ENCODE measurements around the gene ZNF778.
A peak's percentile ranks its signal among the peaks of the same experiment; 100 is the strongest.
"Not testable (repeated sequence)": the region's sequence is repeated elsewhere in the genome, so short reads cannot be mapped to it uniquely, and the experiment has no call there.

Gene ZNF778

DNA sequence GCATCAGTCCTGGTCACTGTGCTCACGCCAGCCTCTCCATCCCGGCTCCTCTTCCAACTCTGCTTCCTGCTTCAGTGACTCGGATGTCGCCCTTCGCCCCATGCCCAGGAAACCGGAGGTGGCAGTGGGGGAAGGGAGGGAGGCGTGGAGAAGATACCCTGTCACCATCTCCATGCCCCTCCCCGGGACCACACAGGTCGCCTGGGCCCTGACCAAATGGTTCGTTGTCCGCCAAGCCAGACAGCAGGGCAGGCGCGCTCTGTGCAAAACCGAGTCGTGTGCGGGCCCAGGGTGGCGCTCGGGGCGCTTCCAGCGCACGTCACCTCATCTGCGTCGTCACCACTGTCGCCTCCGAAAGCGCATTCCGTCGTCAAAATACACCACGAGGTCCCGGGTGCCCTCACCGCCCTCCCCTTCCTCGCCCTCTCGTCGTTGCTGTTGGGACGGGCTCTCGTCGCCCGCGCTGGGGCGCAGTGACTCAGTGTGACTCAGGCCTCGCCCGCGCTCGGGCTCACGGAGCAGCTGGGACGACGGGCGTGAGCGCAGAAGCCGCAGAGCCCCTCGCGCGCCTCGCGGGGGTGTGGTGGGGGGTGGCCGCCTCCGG is 39.2 kb downstream of the ZNF778 start:
- peak; percentile 70 to 77 for DNase-seq (ENCODE audit: low read depth in 2 of 2)

DNA sequence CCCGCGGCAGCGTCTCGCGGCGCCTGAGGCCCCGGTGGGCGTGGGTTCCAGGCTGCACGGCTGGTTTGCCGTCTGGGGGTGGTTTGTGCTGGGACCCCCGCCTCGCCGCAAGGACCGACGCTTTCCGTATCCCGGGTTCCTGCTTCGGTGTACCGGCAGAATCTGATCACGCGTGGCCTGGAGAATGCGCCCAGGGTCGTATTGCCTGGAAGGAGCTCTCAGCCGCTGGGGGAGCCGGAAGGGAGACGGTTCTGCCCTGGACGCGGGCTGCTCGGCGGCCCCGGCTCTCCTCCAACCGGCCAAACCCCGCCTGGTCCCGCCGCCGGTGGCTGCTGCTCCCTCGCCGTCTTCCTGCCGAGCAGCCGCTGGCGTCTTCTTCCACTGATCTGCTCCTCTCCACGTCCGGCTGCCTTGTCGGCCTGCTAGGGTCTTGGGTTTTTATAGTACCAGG is 39.8 kb downstream of the ZNF778 start:
- DNase-seq (ENCODE audit: low read depth in 2 of 2): no peak

DNA sequence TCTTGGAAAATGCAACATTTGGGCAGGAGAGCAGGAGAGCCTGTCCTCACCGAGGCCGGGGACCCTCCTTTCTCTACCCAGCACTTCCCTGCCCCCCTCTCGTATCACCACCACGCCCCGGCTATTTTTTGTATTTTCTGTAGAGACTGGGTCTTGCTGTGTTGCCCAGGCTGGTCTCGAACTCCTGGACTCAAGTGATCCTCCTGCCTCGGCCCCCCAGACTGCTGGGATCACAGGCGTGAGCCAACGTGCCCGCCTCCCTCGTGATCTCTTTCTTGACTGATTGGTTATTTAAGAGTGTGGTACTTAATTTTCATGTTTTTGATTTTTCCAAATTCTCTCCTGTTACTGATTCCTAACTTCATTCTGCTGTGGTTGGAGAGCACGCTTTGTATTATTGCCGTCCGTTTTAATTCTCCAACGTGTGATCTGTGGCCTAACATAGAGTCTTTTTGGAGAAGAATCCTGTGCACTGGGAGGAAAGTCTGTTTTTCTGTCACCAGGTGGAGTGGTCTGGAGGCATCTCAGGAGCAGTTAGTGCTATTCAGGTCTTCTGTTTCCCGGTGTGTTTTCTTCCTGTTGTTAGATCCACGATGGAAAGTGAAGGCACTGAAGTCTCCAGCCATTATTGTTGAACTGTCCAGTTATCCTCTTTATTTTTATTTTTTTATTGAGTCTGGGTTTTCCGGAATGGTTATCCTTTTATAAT is 40.4 kb downstream of the ZNF778 start:
- DNase-seq (ENCODE audit: low read depth in 2 of 2): no peak

DNA sequence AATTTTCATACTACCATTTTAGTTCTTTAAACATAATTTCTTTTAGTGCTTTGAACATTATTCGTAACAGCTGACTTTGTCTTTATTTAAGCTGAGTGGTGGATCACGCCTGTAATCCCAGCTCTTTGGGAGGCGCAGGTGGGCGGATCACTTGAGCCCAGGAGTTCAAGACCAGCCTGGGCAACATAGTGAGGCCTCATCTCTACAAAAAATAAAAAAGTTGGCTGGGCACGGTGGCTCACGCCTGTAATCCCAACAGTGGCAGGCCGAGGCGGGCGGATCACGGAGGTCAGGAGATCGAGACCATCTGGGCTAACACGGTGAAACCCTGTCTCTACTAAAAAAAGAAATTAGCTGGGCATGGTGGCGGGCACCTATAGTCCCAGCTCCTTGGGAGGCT is 42.4 kb downstream of the ZNF778 start:
- not testable (repeated sequence) for DNase-seq (ENCODE audit: low read depth in 2 of 2)

DNA sequence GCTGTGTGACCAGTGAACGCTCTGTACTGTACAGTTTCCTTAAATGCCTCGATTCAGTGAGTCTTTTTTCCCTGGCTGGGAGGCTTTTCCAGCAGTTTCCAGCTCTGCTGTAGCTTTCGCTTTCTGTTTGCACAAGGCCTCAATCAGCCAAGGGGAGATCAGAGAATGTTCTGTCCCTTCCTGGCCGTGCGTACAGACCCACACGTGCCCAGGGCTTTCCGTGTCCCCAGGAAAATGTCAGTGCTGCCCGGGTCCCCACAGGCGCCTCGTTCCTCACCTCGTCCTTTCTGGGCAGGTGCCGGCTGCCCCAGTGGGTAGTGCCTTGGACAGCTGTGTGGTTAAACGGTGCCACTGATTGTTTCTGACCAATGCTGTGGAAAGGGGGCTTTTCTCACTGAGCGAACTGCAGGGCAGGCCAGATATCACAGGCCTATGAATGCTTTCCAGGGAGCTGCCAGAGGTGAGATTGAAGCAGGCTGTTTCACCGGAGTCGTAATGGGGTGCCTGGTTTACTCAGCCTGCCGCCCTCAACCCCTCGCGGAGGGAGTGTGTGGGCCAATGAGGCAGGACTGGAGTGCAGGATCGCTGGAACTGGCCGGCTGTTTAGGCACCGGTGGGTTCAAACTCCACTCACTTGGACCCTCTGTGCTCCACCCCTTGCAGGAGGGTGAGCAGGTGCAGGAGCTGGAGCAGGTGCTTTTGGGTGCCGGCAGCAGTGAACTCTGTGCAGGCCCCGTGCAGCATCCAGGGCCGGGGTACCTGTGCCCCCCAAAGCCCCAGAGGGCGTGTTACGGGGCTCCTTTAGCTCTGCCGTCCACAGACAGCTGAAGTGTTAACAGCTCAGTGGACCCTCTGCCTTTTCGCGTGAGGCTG is 44.4 kb downstream of the ZNF778 start:
- DNase-seq (ENCODE audit: low read depth in 2 of 2): no peak

DNA sequence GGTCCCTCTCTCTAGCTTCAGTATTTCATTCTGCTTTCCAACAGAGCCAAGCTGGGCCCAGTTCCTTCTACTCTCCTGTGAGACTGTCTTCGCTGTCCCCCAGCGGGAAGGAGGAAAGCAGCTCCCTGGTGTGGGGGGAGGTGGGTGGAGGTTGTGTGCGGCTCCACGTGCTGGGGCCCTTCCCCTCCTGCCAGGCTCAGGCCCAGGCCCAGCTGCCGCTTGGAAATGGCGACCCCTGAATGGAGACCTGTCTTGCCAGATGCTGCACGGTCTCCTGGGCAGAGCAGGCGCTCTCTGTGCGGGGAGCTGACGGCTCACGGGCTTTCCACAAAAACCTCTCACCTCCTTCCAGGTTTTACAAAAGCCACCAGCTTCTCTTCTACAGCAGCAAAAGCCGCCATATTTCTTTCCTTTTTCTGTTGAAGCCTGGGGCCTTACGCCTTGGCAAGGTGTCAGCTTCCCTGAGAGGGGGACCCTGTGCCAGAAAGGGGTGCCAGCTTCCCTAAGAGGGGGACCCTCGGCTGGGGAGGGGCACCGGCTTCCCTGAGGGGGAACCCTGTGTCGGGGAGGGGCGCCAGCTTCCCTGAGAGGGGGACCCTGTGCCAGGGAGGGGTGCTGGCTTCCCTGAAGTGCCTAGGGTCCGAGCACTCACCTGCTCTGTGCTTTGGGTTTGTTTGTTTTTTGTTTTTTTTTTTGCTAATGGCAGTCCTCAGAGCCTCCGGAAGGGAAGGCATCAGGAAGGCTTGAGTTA is 47.5 kb downstream of the ZNF778 start:
- DNase-seq (ENCODE audit: low read depth in 2 of 2): no peak

DNA sequence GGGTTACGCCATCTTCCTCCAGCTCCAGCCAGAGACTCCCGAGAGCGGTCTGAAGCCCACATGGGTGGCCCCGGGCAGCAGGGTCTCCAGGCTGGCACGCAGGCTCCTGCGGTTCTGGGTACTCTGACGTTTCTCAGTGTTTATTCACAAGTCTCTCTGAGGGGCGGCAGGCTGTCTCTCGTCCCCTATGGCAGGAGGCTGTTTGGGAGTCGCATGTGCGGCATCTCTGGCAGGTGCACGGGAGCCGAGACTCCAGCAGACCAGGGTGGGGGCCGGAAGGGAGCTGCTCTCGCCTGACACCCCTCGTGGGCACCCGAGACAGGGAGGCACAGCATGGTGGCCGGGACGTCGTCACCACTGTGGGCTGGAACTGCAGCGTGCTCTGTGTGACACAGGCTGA is 48.1 kb downstream of the ZNF778 start:
- DNase-seq (ENCODE audit: low read depth in 2 of 2): no peak

DNA sequence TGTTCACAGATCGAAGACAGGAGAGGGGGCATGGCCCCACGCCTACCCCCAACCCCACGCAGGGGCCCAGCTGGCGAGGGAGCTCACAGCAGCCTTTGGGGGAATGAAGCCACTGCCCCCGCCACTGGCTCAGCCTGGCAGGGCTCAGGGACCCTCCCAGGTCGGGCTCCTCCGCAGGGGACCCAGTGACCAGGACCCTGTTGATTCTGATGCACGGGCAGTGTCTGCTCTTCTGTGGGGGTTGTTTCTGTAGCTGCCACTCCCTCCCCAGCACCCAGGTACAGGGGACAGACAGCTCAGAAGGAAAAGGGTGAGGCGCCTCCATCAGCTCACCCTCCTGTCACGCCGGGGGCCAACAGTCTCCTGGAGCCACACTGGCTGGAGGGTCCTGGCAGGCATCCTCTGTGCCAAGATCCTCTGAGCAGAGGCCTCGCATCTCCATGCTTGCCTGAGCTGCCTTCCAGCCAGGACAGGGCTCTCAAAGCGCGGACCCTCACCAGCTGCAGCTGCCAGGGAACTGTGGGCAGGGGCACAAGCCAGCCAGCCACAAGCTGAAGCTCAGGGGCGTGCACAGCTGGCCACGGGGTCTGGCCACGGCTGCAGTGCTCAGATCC is 49.1 kb downstream of the ZNF778 start:
- no peak for DNase-seq (ENCODE audit: low read depth in 2 of 2)

DNA sequence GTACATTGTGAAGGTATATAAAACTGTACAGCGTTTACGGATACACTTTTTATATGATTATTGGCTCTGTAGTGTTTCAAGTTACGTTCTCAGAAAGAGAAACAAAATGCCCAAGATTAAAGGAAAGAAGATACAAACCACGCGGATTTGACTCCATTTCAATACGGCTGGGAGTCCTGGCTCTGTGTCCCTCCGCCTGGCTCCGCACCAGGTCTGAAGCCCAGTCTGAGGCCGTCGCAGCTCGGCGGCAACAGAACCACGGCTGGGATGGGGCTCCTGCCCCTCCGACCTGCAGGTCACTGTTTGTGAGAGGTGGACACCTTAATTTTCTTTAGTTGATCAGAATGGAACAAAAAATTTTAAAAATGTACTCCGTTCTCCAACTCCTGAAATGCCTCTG is 50.2 kb downstream of the ZNF778 start:
- not testable (repeated sequence) for DNase-seq (ENCODE audit: low read depth in 2 of 2)

DNA sequence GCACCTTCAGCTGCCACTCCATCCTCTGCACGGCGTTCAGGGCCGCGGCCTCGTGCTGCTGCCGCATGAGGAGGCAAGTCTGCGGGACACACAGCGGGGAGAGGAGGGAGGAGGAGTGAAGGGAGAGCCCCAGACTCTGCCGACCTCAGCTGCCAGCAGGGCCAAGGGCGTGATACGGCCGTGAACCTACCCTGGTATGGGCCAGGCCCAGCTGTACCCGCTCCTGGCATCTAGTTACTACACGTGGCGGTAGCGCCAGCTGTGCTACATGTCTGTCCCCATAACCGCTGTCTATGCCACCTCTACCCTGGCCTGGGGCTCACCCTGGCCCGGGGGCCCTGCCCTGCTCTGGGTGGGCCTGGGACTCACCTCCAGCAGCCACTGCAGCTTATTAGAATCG is 51.1 kb downstream of the ZNF778 start:
- no peak for DNase-seq (ENCODE audit: low read depth in 2 of 2)

DNA sequence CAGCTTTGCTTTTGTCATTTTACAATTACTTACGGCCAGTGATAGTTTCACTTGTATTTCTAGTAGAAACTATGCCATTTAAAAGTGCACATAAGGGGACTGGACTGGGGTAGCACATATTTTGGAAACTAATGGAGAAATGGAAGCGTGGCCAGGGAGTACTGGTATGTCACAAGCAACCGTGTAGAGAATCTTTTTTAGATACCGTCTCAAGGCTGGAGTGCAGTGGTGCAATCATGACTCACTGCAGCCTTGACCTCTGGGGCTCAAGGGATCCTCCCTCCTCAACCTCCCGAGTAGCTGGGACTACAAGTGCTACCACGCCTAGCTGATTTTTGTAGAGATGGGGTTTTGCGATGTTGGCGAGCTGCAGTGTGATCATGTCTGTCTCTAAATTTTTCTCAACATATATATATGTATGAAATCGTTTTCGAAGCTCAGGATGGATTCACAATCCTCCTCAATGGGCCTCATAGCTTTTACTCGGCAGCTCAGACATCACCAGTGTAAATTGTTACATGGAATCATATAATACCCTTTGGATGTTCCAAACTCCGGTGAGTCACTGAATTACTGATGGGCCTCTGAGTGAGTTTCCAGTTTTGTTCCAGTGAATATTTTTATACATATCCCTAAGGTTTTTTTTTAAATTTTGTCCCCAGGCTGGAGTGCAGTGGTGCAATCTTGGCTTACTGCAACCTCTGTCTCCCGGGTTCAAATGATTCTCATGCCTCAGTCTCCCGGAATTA is 51.7 kb downstream of the ZNF778 start:
- DNase-seq (ENCODE audit: low read depth in 2 of 2): no peak

DNA sequence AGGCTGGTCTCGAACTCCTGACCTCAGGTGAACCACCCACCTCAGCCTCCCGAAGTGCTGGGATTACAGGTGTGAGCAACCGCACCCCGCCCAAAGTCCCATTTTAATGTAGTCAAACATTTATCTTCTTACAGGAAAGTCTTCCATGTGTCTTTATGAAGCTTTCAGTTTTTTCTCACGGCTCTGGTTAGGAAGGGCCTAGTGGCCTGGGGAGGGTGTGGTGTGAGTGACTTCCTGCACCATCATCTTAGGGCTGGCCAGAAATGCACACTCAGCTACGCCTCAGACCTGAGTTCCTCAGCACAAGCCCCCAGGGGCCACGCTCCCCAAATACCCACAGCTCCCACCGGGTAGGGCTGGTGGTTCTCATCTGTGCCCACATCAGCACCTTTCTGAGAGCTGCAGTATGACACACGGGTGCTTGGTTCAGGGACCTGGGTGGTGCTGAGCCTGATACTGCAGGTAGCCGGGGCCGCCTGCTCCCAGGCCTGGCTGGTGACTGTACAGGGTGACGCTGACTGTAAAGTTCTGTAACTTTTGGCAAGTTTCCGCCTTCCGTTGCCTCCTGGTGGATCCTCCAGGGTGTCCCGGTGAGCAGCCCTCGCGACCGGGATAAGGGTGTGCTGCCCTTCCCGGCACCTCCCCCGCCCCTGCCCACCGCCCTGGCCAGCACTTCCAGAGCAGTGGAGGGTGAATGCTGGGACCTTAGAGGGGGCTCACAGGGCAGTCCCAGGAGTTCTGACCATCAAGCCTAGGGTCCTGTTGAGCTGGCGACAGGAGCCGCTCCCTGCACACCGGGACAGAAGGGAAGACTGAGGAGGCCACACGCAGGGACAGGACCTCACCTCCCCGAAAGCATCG is 52.5 kb downstream of the ZNF778 start:
- no peak for DNase-seq (ENCODE audit: low read depth in 2 of 2)

DNA sequence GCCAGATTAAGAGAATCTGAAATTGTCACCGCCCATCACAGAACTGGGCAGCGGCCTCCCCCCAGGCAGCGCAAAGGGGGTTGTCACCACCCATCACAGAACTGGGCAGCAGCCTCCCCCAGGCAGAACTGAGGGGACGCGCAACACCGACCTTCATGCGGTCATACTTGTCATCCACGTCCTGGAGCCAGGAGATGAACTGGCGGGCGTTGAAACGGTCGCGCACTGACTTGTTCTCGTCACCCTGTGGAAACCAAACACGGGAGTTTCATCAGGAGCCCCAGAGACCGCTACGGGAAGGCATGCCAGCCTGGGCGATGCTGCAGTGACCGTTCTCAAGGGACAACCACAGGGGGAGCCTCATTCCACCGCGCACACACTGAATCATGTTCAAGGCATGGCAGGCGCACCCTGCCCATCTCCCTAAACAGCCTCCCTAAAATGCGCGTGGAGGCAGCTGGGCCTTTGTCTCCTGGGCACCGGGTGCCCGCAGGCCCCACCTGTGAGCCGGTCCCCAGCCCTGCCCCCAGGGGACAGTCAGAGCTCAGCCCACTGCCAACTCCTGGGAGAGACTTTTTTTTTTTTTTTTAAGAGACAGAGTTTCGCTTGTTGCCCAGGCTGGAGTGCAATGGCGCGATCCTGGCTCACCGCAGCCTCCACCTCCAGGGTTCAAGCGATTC is 53.3 kb downstream of the ZNF778 start:
- DNase-seq (ENCODE audit: low read depth in 2 of 2): no peak

DNA sequence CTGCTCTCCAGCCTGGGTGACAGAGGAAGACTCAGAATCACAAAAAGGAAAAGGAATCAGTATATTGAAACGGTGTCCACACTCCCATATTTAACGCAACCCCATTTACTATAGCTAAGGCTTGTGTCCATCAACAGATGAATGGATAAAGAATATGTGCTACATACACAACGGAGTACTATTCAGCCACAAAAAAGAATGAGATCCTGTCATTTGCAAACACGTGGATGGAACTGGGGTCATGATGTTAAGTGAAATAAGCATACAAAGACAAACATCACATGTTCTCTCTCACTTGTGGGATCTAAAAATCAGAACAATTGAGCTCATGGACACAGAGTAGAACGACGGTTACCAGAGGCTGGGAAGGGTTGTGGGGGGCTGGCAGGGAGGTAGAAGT is 55.1 kb downstream of the ZNF778 start:
- no peak for DNase-seq (ENCODE audit: low read depth in 2 of 2)

DNA sequence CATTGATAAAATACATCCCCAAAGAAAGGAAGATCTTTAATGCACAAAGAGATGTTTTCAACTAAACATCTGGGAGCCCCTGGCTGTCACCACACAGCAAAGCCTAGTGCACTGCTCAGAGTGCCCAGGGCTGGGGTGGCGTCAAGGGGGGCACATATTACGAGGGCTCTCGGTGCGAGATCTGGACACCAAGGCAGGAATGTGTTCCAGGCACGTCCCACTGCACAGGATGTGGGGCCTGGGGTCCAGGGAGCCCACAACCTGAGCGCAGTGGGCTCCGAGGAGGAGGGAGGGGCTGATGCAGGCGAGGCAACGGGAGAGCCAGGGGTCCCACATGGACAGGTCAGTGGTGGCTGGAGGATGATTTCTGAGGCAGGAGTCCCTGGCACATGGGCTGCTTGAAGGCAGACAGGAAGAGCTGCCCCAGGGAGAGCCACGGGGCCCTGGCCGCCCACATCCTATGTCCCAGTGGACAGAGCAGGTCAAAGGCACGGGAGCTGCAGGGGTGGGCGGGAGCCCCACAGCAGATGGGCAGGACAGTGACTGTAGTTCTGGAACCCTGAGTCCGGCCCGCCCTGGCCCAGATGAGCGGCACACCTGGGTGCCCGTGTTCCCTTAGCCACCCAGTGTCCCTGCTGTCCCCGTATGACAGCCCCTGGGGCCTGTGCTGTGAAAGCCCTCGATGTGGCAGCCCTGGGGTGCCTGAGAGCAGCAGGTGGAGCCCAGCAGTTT is 56.4 kb downstream of the ZNF778 start:
- DNase-seq (ENCODE audit: low read depth in 2 of 2): no peak

DNA sequence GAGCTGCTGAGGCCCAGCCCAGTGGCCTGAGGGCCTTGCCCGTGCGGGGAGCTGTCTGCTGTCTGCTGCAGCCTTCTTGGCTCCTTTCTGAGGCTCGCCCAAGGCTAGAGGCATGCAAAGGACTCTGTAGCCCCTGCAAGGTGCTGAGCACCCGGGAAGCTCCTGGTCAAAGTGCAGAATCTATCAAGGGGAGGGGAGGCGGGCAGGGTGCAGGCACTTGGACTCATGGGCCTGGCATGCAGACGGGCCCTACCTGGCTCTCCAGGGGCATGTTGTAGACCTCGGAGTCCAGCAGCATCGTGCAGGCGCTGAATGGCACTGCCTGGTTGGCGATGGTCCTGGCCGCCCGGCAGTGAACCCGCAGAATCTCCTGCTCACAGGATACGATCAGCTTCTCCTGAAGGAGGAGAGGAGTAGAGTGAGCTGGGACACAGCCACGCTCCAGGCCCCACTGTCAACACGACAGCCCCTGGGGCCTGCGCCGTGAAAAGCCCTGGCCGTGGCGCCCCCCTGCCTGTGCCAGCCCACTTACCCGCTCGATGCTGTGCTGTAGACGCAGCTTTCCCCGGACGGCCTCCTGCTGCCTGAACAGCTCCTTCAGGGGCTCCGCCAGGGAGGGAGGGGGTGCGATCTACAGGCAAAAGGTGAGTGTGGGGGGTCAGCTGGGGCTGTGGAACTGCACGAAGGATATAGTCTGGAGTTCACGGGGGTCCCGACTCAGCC is 57.2 kb downstream of the ZNF778 start:
- DNase-seq (ENCODE audit: low read depth in 2 of 2): no peak

DNA sequence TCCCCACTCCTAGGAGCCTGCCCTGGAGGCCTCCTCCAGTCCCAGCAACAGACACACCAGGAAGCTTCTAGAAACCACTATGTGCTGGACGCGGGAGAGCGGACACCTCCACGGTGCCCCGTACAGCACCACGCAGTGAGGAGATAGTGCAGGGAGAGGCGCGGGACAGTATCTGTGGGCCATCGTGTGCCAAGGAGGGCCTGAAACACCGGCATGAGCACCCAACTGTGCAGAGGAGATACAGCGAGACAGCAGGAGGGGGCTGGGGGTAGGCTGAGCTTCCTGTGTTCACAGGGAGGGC is 57.7 kb downstream of the ZNF778 start:
- DNase-seq (ENCODE audit: low read depth in 2 of 2): no peak

Measured in stimulated activated CD4-positive, alpha-beta T cell treated with anti-CD3 and anti-CD28 coated beads, Interleukin-4, amount 100 ng/mL, for 48 hours (primary cell).